ENCODE measurements around the gene RGP1.

The RGP1 gene

GRCh38 chr9:35719546-35719945 lies 29.5 kb upstream of the RGP1 start:
- no peak for DNase-seq (ENCODE audit: low read depth)

- DNase-seq (ENCODE audit: low read depth): no peak
Observed at GRCh38 chr9:35723426-35723825, 25.7 kb upstream of the RGP1 start.

- DNase-seq (ENCODE audit: low read depth): no peak
Observed at GRCh38 chr9:35723908-35724307, 25.2 kb upstream of the RGP1 start.

DNA sequence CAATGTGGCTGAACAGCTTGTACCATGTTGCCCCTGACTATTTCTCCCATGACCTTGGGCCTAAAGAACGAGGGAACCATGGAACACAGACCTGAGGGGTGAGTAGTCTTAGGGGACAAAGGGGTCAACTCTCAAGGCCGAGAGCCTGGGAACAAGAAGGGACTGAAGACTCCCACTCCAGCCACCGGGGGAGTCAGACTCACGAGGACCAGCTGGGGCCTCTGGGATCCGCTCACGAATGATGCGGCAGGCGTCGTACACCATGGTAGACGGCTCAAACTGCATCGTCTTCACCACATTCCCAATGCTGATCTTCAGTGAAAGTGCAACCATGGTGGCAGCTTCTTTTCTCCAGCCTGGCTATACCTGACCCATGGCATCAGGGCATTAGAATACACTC lies 23.7 kb upstream of the RGP1 start:
- no peak for DNase-seq (ENCODE audit: low read depth)

- DNase-seq (ENCODE audit: low read depth): no peak
Observed at GRCh38 chr9:35726931-35727330, 22.2 kb upstream of the RGP1 start.

- peak; percentile 90 for DNase-seq (ENCODE audit: low read depth)
Observed at GRCh38 chr9:35727676-35728040, 21.4 kb upstream of the RGP1 start.

DNA sequence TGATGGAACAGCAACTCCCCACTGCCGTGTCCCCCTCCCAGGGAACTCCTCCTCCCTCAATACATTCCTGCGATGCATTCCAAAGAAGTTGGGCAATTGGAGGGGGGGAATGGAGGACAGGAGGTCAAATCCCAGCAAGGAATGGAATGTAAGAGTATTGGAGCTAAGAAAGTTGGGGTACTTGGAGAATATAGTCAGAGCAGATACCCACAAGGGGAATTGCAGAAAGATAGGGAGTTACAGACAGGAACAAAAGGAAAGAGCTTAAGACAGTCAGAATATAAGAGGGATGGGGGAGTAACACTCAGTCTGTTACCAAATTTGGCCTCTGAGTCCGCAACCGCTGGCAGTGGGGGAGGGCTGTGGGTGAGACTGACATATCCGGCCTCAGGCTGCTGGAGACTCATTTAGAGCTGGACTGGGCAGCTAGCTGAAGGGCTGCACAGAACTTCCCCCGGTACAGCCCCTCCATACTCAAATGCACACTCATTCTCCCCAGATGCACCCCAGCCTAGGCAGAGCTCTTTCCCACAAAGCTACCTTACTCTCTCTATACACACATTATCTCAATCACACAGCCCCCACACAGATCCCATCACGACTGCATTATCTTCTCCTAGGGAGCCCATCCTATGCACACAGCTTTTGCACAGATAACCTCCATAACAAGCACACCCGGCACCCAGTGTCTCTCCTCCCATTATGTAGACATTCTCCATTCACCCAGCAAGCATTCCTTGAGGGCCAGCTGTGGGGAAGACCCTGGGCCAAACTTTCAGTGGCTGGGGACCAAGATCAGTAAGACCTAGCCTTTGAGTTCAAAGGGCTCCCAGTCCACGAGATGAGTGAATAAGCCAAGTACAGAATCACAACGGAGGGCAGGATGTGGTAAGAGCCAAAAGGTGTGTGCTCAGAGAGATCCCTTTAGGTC lies 20.8 kb upstream of the RGP1 start:
- peak; percentile 89 for DNase-seq (ENCODE audit: low read depth)

DNA sequence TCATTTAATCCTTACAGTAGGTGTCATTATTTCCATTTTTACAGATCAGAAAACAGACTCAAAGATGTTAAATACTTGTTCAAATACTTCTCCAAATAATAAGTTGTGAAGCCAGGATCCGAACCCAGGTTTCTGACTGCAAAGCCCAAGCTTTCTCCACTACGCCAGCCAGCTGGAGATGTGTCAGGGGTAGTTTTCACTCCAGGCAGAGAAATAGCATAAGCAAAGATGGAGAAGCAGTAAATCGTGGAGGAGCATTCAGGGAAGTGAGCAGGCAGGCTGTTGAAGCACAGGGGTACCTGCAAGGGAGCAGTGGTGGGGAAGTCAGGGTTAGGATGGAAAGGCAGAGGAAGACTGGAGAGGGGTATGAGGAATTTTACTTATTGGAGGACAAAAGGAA lies 20.0 kb upstream of the RGP1 start:
- DNase-seq (ENCODE audit: low read depth): no peak

GRCh38 chr9:35729700-35730485 lies 19.2 kb upstream of the RGP1 start:
- DNase-seq (ENCODE audit: low read depth): peak; percentile 90

DNA sequence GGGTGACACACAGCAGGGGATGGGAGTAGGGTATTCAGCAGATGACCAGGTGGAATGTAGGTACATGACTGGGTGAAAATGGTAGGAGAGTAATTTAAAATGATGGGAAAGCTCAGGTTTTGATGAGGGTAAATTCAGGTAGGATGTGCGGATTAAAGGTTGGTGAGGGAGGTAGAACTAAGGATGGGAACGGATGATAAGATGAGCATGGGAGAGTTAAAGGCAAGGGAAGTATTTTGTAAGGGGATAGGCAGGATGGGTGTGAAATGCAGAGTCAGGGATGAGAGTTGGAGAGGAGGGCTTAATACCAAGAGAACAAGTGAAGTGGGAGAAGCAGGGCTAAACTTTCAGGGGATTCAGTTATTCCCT lies 18.6 kb upstream of the RGP1 start:
- no peak for DNase-seq (ENCODE audit: low read depth)

- DNase-seq (ENCODE audit: low read depth): no peak
Observed at GRCh38 chr9:35731415-35732184, 17.5 kb upstream of the RGP1 start.

- peak; percentile 96 for DNase-seq (ENCODE audit: low read depth)
Observed at GRCh38 chr9:35732185-35732799, 16.8 kb upstream of the RGP1 start, which contains the start of the genes CREB3 and TLN1. TSS of gene CREB3 (plus strand) at chr9:35732666. CDS start at chr9:35732773, 107 bp downstream. TSS of gene TLN1 (minus strand) at chr9:35732195. CDS start at chr9:35725694, 6,501 bp downstream.

DNA sequence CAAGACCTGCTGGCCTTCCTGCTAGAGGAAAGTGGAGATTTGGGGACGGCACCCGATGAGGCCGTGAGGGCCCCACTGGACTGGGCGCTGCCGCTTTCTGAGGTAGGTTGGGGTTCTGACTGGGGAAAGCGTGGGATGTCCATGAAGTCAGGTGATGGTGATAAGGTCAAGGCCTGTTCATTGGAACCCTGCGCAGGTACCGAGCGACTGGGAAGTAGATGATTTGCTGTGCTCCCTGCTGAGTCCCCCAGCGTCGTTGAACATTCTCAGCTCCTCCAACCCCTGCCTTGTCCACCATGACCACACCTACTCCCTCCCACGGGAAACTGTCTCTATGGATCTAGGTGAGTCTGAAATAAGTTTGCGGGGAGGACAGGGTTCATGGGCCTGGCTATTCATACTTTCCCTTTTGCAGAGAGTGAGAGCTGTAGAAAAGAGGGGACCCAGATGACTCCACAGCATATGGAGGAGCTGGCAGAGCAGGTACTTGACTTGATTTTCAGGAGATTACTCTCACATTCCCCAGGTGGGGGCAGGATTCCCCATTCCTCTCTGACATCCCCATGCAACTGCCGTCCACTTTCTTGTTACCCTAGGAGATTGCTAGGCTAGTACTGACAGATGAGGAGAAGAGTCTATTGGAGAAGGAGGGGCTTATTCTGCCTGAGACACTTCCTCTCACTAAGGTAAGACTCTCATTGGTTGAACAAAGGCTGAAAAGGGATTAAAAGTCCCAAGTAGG lies 16.1 kb upstream of the RGP1 start:
- DNase-seq (ENCODE audit: low read depth): no peak

GRCh38 chr9:35734096-35734495 lies 15.0 kb upstream of the RGP1 start:
- DNase-seq (ENCODE audit: low read depth): no peak

DNA sequence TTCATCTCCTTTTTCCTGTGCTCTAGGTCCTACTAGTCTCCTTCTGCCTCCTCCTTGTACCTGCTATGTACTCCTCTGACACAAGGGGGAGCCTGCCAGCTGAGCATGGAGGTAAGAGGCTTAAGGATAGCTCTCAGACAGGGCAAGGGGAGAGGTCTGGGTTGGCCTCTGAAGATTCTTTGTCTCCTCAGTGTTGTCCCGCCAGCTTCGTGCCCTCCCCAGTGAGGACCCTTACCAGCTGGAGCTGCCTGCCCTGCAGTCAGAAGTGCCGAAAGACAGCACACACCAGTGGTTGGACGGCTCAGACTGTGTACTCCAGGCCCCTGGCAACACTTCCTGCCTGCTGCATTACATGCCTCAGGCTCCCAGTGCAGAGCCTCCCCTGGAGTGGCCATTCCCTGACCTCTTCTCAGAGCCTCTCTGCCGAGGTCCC lies 12.9 kb upstream of the RGP1 start:
- peak; percentile 52 for DNase-seq (ENCODE audit: low read depth)

DNA sequence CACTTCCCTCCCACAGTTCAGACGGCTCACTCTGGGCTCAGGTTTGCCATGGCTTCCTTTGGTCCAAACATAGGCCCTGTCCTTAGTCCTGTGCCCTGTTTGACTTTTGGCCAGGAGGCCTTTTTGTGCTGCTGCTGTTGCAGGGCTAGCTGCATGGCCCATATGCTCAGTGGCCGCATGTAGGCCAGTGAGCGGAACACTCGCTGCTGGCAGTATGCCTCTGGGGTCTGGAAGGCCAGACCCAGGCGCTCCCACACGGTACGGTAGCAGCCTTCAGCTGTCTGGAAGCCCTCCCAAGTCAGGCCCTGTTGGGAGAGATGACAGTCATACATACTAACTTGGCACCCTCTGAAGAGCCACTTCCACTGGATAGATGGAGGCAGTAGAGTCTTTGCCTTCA lies 11.9 kb upstream of the RGP1 start:
- no peak for DNase-seq (ENCODE audit: low read depth)

DNA sequence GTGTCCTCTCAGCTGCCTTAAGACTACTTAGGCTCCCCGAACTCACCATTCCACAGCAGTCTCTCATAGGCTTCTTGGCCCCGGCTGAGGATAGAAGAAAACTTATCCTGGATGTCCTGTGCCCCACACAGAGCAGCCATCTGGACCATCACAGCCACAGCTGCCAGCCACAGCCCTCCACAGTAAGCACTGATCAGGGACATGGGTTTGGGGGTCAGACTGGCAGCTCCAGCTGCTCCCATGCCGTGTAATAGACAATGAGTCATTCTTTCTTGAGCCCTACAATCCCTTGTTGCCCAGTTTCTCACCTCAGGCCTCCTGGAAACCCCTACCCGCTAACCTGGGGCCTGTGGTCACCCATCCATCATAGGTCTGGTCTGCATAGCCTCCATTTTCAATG lies 10.9 kb upstream of the RGP1 start:
- no peak for DNase-seq (ENCODE audit: low read depth)

DNA sequence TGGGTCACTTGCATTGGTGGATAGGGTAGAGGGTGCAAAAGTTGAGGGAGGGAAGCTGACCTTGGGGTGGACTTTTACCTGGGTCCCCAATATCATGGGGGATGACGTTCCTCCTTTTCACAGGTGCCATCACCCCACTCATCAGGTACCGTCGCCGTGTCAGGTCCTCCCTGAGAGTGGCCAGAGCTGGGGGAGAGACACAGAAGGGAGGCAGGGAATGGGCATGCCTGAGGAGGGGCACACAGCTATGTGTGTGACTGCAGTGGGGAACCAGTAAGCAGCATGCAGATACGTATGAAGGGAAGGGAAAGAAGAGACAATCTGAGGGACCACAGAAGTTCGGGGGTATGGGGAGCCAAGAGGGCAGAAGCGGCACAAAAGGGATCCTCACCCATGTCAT lies 10.2 kb upstream of the RGP1 start:
- DNase-seq (ENCODE audit: low read depth): no peak

DNA sequence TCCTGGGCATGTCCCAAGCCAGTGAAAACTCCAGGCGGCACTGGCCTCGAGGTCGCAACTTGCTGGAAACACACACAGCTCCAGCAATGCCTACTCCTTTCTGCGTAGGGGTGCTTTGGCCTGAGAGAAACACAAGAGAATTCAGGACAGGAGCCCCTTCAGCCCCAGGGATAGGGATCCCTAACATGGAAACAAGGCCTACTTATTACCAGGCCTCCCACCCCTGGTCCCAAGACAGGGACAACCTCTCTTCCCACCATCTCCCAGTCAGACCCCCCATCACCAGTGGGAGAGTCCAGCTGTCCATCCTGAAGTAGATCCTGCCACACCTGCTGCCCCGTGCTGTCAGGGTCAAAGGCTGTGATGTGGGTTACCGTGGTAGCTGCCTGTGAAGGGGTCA lies 8.8 kb upstream of the RGP1 start:
- no peak for DNase-seq (ENCODE audit: low read depth)

DNA sequence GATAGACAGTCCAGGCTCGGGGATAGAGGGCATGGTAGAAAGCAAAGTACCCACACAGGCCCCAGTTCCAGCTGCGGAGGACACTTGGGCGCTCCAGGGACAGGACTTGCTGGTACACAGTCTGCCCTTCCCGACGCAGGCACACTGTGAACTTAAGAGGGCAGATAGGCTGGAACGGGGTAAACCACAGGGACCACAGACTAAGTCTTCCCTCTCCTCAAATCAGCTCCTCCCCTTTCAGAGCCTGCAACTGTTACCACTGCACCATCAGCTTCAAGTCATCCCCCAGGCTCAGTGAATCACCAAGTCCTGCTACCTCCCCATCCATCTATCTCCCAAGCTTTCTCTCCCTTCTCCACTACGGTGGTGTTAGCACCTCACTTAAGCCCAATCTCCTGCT lies 7.3 kb upstream of the RGP1 start:
- DNase-seq (ENCODE audit: low read depth): peak; percentile 60

- DNase-seq (ENCODE audit: low read depth): no peak
Observed at GRCh38 chr9:35743452-35743851, 5.6 kb upstream of the RGP1 start.
